Kidney glomerular epithelial cell (primary cell): ENCODE results near the gene NYNRIN.

ENCODE experiments used
- DNase-seq: peaks from one replicate; lab custom pipeline; 2025; lab: John Stamatoyannopoulos, UW

The NYNRIN gene

DNA sequence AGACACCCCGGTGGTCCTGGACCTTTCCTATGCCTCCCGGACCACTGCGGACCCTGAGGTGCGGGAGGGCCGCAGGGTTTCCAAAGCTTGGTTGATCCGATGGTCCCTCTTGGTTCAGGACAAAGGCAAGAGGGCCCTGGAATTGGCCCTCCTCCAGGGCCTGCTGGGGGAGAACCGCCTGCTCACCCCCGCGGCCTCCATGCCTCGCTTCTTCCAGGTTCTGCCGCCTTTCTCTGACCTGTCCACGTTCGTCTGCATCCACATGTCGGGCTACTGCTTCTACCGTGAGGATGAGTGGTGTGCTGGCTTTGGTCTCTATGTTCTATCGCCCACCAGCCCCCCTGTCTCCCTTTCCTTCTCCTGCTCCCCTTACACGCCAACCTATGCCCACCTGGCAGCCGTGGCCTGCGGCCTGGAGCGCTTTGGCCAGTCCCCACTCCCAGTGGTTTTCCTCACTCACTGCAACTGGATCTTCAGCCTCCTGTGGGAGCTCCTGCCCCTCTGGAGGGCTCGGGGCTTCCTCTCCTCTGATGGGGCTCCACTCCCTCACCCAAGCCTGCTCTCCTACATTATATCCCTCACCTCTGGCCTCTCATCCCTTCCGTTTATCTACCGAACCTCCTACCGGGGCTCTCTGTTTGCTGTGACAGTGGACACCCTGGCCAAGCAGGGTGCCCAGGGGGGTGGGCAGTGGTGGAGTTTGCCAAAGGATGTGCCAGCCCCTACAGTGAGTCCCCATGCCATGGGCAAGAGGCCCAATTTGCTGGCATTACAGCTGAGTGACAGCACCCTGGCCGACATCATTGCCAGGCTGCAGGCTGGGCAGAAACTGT lies 16.8 kb downstream of the NYNRIN start:
- DNase-seq = no peak

DNA sequence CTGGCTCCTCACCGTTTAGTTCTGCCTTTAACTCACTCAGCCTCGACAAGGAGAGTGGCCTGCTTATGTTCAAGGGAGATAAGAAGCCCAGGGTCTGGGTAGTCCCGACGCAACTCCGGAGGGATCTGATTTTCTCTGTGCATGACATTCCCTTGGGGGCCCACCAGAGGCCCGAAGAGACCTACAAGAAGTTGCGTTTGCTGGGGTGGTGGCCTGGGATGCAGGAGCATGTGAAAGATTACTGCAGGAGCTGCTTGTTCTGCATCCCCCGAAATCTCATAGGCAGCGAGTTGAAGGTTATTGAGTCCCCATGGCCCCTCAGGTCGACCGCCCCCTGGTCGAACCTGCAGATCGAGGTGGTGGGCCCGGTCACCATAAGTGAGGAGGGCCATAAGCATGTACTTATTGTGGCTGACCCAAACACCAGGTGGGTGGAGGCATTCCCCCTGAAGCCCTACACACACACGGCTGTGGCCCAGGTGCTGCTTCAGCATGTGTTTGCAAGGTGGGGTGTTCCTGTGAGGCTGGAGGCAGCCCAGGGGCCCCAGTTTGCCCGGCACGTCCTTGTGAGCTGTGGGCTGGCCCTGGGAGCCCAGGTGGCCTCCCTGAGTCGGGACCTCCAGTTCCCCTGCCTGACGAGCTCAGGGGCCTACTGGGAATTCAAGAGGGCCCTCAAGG lies 17.6 kb downstream of the NYNRIN start:
- no peak for DNase-seq

- DNase-seq = no peak
Observed at GRCh38 chr14:24416932-24417619, 18.3 kb downstream of the NYNRIN start.

DNA sequence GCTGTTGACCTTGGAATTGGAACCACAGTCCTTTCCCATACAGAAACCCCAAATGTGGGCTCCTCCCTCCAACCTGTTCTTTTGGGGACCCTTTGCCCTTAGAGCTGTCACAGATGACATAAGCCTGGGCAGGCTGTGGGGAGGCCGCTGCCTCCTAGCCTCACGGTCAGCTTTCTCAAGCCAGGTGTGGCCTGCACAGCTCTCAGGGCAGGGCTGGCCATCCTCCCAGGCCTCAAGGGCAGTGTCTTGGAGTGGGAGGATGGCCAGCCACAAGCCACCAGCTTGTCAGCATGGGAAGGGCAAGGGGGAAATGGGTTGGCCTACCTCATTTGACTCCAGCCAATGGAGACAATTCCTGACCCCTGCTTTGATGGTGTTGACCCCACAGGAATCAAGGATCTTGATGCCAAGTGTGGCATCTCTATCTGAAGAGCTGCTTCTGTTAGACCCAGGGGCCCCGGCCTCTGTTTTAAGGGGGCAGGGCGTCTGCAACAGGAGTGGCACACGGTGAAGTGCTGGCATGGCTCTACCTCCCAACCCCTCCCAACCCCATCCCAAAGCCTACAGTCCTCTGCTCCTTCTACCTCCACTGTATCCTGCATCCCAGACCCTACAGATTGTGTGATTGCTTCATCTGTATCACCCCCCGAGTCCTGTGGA lies 19.2 kb downstream of the NYNRIN start:
- DNase-seq = no peak

DNA sequence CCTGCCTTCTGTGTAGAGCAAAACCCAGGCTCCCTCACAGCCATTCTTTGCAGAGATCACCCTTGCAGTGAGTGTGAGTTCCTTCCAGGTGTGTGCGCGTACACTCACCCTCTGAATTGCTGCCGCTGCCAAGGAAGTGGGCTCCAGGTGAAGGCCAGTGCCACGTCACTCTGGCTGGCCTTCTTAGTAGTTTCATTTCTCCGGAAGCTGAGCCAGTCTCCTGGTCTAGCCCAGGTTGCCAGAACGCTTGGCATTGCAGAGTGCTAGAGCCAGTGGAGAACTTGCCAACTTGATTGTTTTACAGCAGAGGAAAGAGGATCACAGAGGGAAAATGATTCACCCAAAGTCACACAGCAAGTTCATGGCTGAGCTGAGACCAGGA lies 19.7 kb downstream of the NYNRIN start:
- no peak for DNase-seq

- no peak for DNase-seq
Observed at GRCh38 chr14:24422261-24422660, 23.5 kb downstream of the NYNRIN start.

DNA sequence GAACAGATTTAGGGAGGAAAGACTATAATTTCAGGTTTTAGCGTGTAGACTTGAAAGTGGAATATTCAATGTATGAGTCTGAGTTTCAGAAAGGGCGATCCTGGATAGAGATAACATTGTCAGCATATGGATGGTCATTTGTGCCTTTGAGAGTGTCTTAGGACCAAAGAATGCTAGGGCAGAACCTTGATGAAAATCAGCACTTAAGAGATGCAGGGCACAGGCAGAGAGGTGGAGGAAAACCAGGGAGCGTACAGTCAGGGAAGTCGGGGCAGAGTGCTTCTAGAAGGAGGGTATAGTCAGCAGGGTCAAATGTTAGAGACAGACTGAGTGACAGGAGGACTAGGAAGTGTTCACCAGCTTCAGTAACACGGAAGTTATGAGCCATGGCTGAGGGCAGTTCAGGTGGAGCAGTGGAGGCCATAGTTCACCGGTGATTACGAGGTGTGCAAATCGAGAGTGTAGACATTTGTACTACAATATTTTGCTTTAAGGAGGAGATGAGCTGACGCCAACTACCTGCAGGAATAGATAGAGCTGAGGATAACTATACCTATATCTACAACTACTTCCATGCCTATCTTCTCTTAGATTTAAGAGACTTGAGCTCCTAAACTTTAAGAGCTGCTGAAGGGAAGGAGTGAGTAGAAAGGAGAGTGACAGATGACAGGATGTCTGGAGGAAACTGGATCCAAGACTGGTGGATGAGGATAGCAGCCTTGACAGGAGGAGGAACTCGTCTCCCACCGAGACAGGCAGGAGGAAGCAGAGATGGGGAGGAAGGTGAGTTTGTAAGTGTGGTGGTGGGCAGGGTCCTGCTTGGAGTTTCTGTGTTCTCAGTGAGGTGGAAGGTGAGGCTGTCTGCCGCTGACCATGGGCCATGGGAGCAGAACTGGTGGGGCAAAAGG lies 24.1 kb downstream of the NYNRIN start:
- no peak for DNase-seq

DNA sequence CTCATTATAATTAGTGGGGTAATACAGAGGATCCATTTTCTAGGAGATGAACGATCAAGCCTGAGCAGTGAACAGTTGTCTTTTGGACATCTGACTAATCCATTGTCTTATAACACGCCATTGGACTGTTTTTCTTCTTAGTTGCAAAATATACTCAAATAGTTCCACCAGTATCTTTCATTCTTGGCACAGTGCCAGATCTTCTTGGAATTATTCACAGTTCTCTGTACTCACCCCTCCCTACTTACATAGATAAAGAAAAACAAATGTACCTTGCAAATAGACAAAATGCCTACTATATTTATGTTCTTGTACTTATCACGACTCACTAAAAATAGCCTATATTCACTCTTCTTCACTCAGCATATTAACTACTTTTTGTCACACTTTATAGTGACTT lies 26.9 kb downstream of the NYNRIN start:
- DNase-seq = peak; percentile 56

- DNase-seq = no peak
Observed at GRCh38 chr14:24426150-24426911, 27.5 kb downstream of the NYNRIN start.

DNA sequence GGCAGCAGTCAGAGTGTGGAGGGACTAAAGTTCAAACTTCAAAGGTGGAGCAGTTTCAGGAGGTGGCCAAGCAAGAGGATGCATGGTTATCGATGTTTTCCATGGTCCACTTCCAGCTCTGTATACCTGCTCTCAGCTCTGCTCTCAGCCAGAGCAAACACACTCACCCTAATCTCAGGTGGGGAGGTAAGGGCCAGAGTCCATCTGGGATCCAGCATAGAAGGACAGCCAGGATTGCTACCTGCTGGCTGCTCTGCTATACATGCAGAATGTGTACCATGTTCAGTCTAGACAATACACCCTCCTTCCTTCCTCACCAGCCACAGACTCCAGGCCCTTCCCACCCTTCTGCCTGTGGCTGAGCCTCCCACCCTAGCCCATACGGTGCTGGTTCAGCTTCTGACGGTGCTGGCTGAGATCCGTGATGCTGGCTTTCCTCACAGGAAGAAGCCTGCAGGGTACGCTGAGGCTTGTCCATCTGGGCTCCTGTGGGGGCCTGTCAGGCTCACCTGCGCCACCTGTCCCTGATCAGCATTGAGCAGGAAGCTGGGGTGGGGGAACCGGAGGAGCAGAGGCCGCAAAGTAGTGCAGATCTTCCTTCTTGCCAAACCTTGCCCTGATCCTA lies 28.2 kb downstream of the NYNRIN start:
- no peak for DNase-seq

DNA sequence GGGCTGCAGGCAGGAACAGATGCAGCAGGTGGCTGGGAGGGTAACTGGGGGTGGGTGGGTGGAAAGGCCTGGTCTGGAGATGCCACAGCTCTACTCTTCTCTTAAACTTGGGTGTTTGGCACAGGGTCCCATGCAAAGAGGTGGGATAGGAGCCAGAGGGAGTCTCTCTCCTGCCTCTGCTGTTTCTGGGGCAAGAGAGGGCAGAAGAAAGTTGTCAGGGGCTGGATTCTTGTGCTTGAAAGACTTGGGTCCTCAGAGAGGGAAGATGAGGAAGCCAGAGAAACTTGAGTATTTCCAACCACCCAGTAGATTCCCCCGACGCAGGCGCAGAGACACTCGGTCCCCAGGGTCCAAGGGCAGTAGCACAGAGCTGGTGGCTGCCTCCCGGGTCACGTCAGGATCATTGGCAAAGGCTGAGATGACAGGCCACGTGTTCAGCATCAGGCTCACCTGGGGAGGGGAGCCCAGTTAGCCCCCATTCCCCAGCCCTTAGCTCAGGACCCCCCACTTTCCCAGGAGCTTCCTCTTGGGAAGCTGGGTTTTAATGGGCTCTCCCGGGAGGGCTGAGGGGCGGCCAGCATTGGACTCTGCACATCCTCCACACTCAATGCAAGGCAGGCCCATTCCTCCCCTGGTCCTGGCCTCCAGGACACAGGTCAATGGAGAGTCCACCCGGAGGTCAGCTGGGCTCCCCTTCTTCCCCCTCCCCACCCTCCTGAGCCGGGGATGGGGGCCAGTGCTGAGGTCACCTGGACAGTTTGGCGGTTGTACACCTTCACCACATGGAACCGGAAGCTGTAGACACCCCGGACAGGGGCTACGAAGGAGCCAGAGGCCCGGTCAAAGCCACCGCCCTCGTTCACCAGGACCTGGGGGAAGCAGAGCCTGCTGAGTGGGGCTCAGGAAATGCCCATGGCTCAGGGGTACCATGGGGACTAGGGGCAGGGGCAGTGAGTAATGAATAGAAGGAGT lies 29.0 kb downstream of the NYNRIN start:
- no peak for DNase-seq

DNA sequence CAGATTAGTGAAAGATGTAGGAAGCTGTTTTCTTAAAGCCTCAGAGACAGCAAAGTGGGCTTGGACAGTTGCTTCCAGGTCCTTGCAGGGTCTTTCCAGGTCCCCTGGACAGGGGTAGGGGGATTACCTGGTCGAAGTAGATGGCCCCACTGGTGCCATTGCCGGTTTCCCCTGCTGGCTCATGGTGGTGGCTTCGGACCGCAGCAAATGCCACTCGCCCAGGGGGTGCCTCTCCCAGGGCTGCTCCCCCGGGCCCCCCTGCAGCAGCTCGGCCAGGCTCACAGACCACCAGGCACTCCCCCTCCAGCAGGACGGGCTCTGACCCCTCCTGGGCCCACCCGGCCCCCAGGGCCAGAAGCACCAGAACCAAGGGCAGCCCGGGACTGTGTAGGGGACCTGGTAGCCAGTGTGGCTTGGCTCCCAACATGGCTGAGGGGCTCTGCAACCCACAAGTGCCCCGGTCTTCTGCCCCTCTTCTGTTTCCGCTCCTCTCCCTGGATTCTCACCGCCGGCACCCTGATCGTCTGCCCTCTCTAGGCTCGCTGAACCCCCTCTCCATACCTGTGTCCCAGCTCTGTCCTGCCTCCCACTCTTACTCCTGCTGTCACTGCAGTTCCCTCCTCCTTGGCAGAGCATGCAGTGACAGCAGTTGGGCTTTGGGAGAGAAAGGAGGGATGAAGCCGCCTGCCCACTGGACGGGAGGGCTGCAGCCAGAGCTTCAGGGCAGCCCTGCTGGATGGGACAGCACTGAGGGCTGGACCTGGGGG lies 30.0 kb downstream of the NYNRIN start:
- DNase-seq = no peak

GRCh38 chr14:24429395-24430142 lies 30.8 kb downstream of the NYNRIN start, which contains the start of the genes CBLN3 and KHNYN:
Gene CBLN3, minus strand, starts transcription at chr14:24429668. Its CDS starts 614 bp downstream, at chr14:24429054.
Gene KHNYN, plus strand, starts transcription at chr14:24429954. Its CDS starts 777 bp downstream, at chr14:24430731.
- peak; percentile 79 for DNase-seq

- no peak for DNase-seq
Observed at GRCh38 chr14:24430143-24430681, 31.4 kb downstream of the NYNRIN start.

GRCh38 chr14:24430682-24431568 lies 32.1 kb downstream of the NYNRIN start:
- DNase-seq = peak; percentile 30
